ENCODE results near the gene ETV6. TPM values are rescaled to one million over a fixed set of nuclear protein-coding genes. Genes with fewer than 3 reads are reported as not detected.

The ETV6 gene
- polyA plus RNA-seq, 4 donors, result 9.6 to 15.9 (median 14.4) TPM

- no peak for DNase-seq (ENCODE audit: low read depth in 4 of 4, low spot score in 3 of 4)
These were observed 120.4 kb downstream of the ETV6 start for GRCh38 chr12:11769723-11770514.

- DNase-seq (ENCODE audit: low read depth in 4 of 4, low spot score in 3 of 4), result no peak
These were observed 121.9 kb downstream of the ETV6 start for GRCh38 chr12:11771356-11771755.

GRCh38 chr12:11771895-11772502, 122.5 kb downstream of the ETV6 start:
- no peak for DNase-seq (ENCODE audit: low read depth in 4 of 4, low spot score in 3 of 4)

- no peak for DNase-seq (ENCODE audit: low read depth in 4 of 4, low spot score in 3 of 4)
These were observed 124.6 kb downstream of the ETV6 start for GRCh38 chr12:11773889-11774677.

GRCh38 chr12:11774821-11775220, 125.3 kb downstream of the ETV6 start:
- DNase-seq (ENCODE audit: low read depth in 4 of 4, low spot score in 3 of 4), result no peak

GRCh38 chr12:11776316-11776715, 126.8 kb downstream of the ETV6 start:
- DNase-seq (ENCODE audit: low read depth in 4 of 4, low spot score in 3 of 4), result no peak

- no peak for DNase-seq (ENCODE audit: low read depth in 4 of 4, low spot score in 3 of 4)
These were observed 128.0 kb downstream of the ETV6 start for GRCh38 chr12:11777451-11777850.

GRCh38 chr12:11777962-11778361, 128.5 kb downstream of the ETV6 start:
- DNase-seq (ENCODE audit: low read depth in 4 of 4, low spot score in 3 of 4), result no peak

GRCh38 chr12:11778713-11779685, 129.5 kb downstream of the ETV6 start:
- DNase-seq (ENCODE audit: low read depth in 4 of 4, low spot score in 3 of 4), result no peak

GRCh38 chr12:11780521-11781101, 131.1 kb downstream of the ETV6 start:
- no peak for DNase-seq (ENCODE audit: low read depth in 4 of 4, low spot score in 3 of 4)

- DNase-seq (ENCODE audit: low read depth in 4 of 4, low spot score in 3 of 4), result no peak
These were observed 133.5 kb downstream of the ETV6 start for GRCh38 chr12:11782914-11783420.

- DNase-seq (ENCODE audit: low read depth in 4 of 4, low spot score in 3 of 4), result no peak
These were observed 136.2 kb downstream of the ETV6 start for GRCh38 chr12:11785712-11786111.

GRCh38 chr12:11786638-11787365, 137.3 kb downstream of the ETV6 start:
- no peak for DNase-seq (ENCODE audit: low read depth in 4 of 4, low spot score in 3 of 4)

GRCh38 chr12:11787437-11787836, 138.0 kb downstream of the ETV6 start:
- no peak for DNase-seq (ENCODE audit: low read depth in 4 of 4, low spot score in 3 of 4)

GRCh38 chr12:11787933-11788849, 138.7 kb downstream of the ETV6 start:
- no peak for DNase-seq (ENCODE audit: low read depth in 4 of 4, low spot score in 3 of 4)

- no peak for DNase-seq (ENCODE audit: low read depth in 4 of 4, low spot score in 3 of 4)
These were observed 144.6 kb downstream of the ETV6 start for GRCh38 chr12:11793921-11794710.

GRCh38 chr12:11794751-11795150, 145.3 kb downstream of the ETV6 start:
- DNase-seq (ENCODE audit: low read depth in 4 of 4, low spot score in 3 of 4), result no peak

All from left renal pelvis (tissue), 4 donors.